WTC11 (cell line): ENCODE results near the gene TYW1B.
"Not testable (repeated sequence)": the region's sequence is repeated elsewhere in the genome, so short reads cannot be mapped to it uniquely, and the experiment has no call there.

Experiments used
- CREB1 ChIP-seq: sonication (generic); formaldehyde crosslinking; IDR thresholded peaks from 2 replicates; pipeline ENCODE4 v1.8.0; 2023; ENCODE audit warnings: mild to moderate bottlenecking, missing genetic modification reagents
- CTCF ChIP-seq: fragments of 200-600 bp; IDR thresholded peaks from 2 replicates; pipeline ENCODE4 v1.8.0; 2022; ENCODE audit warnings: antibody characterized with exemption
- EMX1 ChIP-seq: fragments of 250-450 bp; sonication (Bioruptor Pico); IDR thresholded peaks from 2 replicates; pipeline ENCODE4 v1.8.0; 2021; ENCODE audit warnings: mild to moderate bottlenecking
- IRF1 ChIP-seq: sonication (generic); formaldehyde crosslinking; IDR thresholded peaks from 2 replicates; pipeline ENCODE4 v1.8.0; 2023; ENCODE audit warnings: missing genetic modification reagents
- MLX ChIP-seq: sonication (generic); formaldehyde crosslinking; IDR thresholded peaks from 2 replicates; pipeline ENCODE4 v1.8.1; 2023; ENCODE audit warnings: mild to moderate bottlenecking, missing genetic modification reagents, moderate library complexity
- NFE2L1 ChIP-seq: sonication (generic); formaldehyde crosslinking; IDR thresholded peaks from 2 replicates; pipeline ENCODE4 v1.8.1; 2023; ENCODE audit warnings: missing genetic modification reagents
- RELA ChIP-seq: sonication (generic); formaldehyde crosslinking; IDR thresholded peaks from 2 replicates; pipeline ENCODE4 v1.8.1; 2022; ENCODE audit warnings: missing genetic modification reagents, mild to moderate bottlenecking, borderline replicate concordance
- ZBTB43 ChIP-seq: sonication (generic); formaldehyde crosslinking; IDR thresholded peaks from 2 replicates; pipeline ENCODE4 v1.8.1; 2023; ENCODE audit warnings: mild to moderate bottlenecking, missing genetic modification reagents
- ZMAT4 ChIP-seq: fragments of 250-450 bp; sonication (Bioruptor Pico); IDR thresholded peaks from 2 replicates; pipeline ENCODE4 v1.9.0; 2021; ENCODE audit warnings: mild to moderate bottlenecking
- ZNF121 ChIP-seq: sonication (generic); formaldehyde crosslinking; IDR thresholded peaks from 2 replicates; pipeline ENCODE4 v1.8.0; 2023; ENCODE audit warnings: missing genetic modification reagents

GRCh38 chr7:72717252-72717774 is 110.7 kb downstream of the TYW1B start:
- not testable (repeated sequence) for TF ChIP-seq ZBTB43 (CRISPR knock-in tag); RELA (CRISPR knock-in tag); IRF1; ZNF121; CTCF; MLX; CREB1 (CRISPR knock-in tag); ZMAT4; NFE2L1 (CRISPR knock-in tag); EMX1 (CRISPR knock-in tag)
